Measurements from ENCODE around the gene RAB4A.

RAB4A gene

DNA sequence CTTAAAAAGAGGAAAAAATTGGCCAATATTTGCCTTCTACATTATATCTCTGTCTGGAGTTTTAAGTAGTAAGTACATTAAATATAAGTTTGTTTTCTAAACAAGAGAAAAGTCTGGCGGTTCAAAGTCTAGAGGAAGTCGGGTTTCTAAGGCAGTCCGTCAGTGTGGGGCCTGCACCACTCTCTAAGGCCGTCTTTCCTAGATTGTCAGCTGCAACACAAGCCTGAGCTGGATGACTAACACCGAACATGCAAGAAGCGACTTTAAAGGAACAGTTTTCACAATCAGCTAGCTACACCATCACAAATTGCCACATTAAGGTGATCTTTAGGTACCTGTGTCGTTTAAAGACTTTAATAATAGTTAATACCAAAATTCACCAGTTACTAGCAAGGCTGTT is 52.3 kb downstream of the RAB4A start:
- Histone ChIP-seq H3K27ac (ENCODE audit: low read length) (no peak overlapping the region), H3K9me2 (replicated peaks; ENCODE audit: insufficient read depth, low read length) (no peaks in the 10 kb centered on the region), H3K4me1 (ENCODE audit: low read length) (peaks cover 16% of the 10 kb centered on the region), H3K4me2 (ENCODE audit: low read depth, low read length) (no peak overlapping the region), H2AFZ (ENCODE audit: low read length) (no peak overlapping the region), H3K79me2 (ENCODE audit: low read length) (peaks cover 15% of the 10 kb centered on the region), H3K36me3 (replicated peaks; ENCODE audit: insufficient read depth, low read length) (no peaks in the 10 kb centered on the region), H3K4me3 (ENCODE audit: low read length) (no peak overlapping the region), H4K20me1 (ENCODE audit: insufficient read depth, low read length) (no peaks in the 10 kb centered on the region), H3F3A (ENCODE audit: insufficient read depth, low read length) (no peaks in the 10 kb centered on the region), H3K9me3 (replicated peaks; ENCODE audit: insufficient read depth, low read length) (no peaks in the 10 kb centered on the region), H3K27me3 (replicated peaks; ENCODE audit: insufficient read depth, low read length) (no peaks in the 10 kb centered on the region), H3K9ac (ENCODE audit: low read length) (no peak overlapping the region)
- DNase-seq = no peak
- TF ChIP-seq EZH2phosphoT487 (IDR thresholded peaks at IDR 0.05; ENCODE audit: low read length) = no peak
- TF ChIP-seq EZH2 (optimal IDR thresholded peaks at IDR 0.05; ENCODE audit: low read depth, low read length) = no peak
- TF ChIP-seq CTCF (IDR thresholded peaks at IDR 0.05; ENCODE audit: low read length) = no peak

- no peak overlapping the region for H3K9ac ChIP-seq (ENCODE audit: low read length)
- H3K4me3 ChIP-seq (ENCODE audit: low read length) = no peak overlapping the region
- H3K27ac ChIP-seq (ENCODE audit: low read length) = no peak overlapping the region
- H3K79me2 ChIP-seq (ENCODE audit: low read length) = peaks cover 21% of the 10 kb centered on the region
- no peaks in the 10 kb centered on the region for H3K36me3 ChIP-seq (replicated peaks; ENCODE audit: insufficient read depth, low read length)
- DNase-seq = no peak
- no peak overlapping the region for H2AFZ ChIP-seq (ENCODE audit: low read length)
- H3K9me3 ChIP-seq (replicated peaks; ENCODE audit: insufficient read depth, low read length) = no peaks in the 10 kb centered on the region
- H3K27me3 ChIP-seq (replicated peaks; ENCODE audit: insufficient read depth, low read length) = no peaks in the 10 kb centered on the region
- no peak for TF ChIP-seq EZH2 (optimal IDR thresholded peaks at IDR 0.05; ENCODE audit: low read depth, low read length)
- TF ChIP-seq CTCF (IDR thresholded peaks at IDR 0.05; ENCODE audit: low read length) = no peak
- TF ChIP-seq EZH2phosphoT487 (IDR thresholded peaks at IDR 0.05; ENCODE audit: low read length) = no peak
- no peaks in the 10 kb centered on the region for H3F3A ChIP-seq (ENCODE audit: insufficient read depth, low read length)
- no peak overlapping the region for H3K4me2 ChIP-seq (ENCODE audit: low read depth, low read length)
- H4K20me1 ChIP-seq (ENCODE audit: insufficient read depth, low read length) = no peaks in the 10 kb centered on the region
- H3K9me2 ChIP-seq (replicated peaks; ENCODE audit: insufficient read depth, low read length) = no peaks in the 10 kb centered on the region
- H3K4me1 ChIP-seq (ENCODE audit: low read length) = peaks cover 16% of the 10 kb centered on the region
Measured at GRCh38 chr1:229323885-229324553, 53.1 kb downstream of the RAB4A start.

GRCh38 chr1:229325401-229325800 is 54.5 kb downstream of the RAB4A start:
- H3K36me3 ChIP-seq (replicated peaks; ENCODE audit: insufficient read depth, low read length) = no peaks in the 10 kb centered on the region
- H3F3A ChIP-seq (ENCODE audit: insufficient read depth, low read length) = no peaks in the 10 kb centered on the region
- DNase-seq = no peak
- H3K4me3 ChIP-seq (ENCODE audit: low read length) = no peak overlapping the region
- no peak overlapping the region for H2AFZ ChIP-seq (ENCODE audit: low read length)
- no peak overlapping the region for H3K9ac ChIP-seq (ENCODE audit: low read length)
- peak overlapping the region; percentile 3; the same call in 1 of the 2 replicates for H3K4me2 ChIP-seq (ENCODE audit: low read depth, low read length)
- no peak overlapping the region for H3K27ac ChIP-seq (ENCODE audit: low read length)
- peaks cover 16% of the 10 kb centered on the region for H3K4me1 ChIP-seq (ENCODE audit: low read length)
- H3K27me3 ChIP-seq (replicated peaks; ENCODE audit: insufficient read depth, low read length) = no peaks in the 10 kb centered on the region
- no peaks in the 10 kb centered on the region for H4K20me1 ChIP-seq (ENCODE audit: insufficient read depth, low read length)
- no peaks in the 10 kb centered on the region for H3K9me3 ChIP-seq (replicated peaks; ENCODE audit: insufficient read depth, low read length)
- TF ChIP-seq CTCF (IDR thresholded peaks at IDR 0.05; ENCODE audit: low read length) (no peak), EZH2 (optimal IDR thresholded peaks at IDR 0.05; ENCODE audit: low read depth, low read length) (no peak), EZH2phosphoT487 (IDR thresholded peaks at IDR 0.05; ENCODE audit: low read length) (no peak)
- no peaks in the 10 kb centered on the region for H3K9me2 ChIP-seq (replicated peaks; ENCODE audit: insufficient read depth, low read length)
- peaks cover 31% of the 10 kb centered on the region for H3K79me2 ChIP-seq (ENCODE audit: low read length)

All from MM.1S (cell line).